ENCODE data around the gene PGP.

PGP gene

GRCh38 chr16:2163211-2163881 is 51.3 kb downstream of the PGP start:
- no peak for DNase-seq (ENCODE audit: low read depth)

- DNase-seq (ENCODE audit: low read depth): no peak
Measured at GRCh38 chr16:2162676-2163118, 51.9 kb downstream of the PGP start.

- DNase-seq (ENCODE audit: low read depth): no peak
Measured at GRCh38 chr16:2161911-2162310, 52.7 kb downstream of the PGP start.

Data from activated T-cell treated with anti-CD3 and anti-CD28 coated beads for 24 hours (primary cell).